T-helper 2 cell treated with Interferon-gamma antibody and Interleukin-4, amounts not matched to agents 5 μg/mL and 100 μg/mL, for 36 hours (primary cell): ENCODE results near the gene CCRL2.
"Not testable (repeated sequence)": the region's sequence is repeated elsewhere in the genome, so short reads cannot be mapped to it uniquely, and the experiment has no call there.

Experiments
- DNase-seq: peaks from one replicate; pipeline ENCODE4 v3.0.0; 2021; ENCODE audit warnings: low spot score
- H3K27ac Mint-ChIP-seq: one replicate; pipeline ENCODE4 v1.8.0; 2021; ENCODE audit warnings: mild to moderate bottlenecking, mixed read lengths
- H3K27me3 Mint-ChIP-seq: one replicate; pipeline ENCODE4 v1.8.0; 2021; ENCODE audit warnings: low read depth, mixed read lengths
- H3K36me3 Mint-ChIP-seq: one replicate; pipeline ENCODE4 v1.8.0; 2021; ENCODE audit warnings: low read depth, mixed read lengths
- H3K4me1 Mint-ChIP-seq: one replicate; pipeline ENCODE4 v1.8.0; 2021; ENCODE audit warnings: low read depth, mixed read lengths
- H3K4me3 Mint-ChIP-seq: one replicate; pipeline ENCODE4 v1.8.0; 2022; ENCODE audit warnings: mild to moderate bottlenecking, moderate library complexity, mixed read lengths
- H3K9me3 Mint-ChIP-seq: one replicate; pipeline ENCODE4 v1.8.0; 2021; ENCODE audit warnings: mixed read lengths

Gene CCRL2

GRCh38 chr3:46371519-46372340 is 35.3 kb upstream of the CCRL2 start:
- no peaks in the 10 kb centered on the region for H3K9me3 Mint-ChIP-seq
- no peak for DNase-seq
- H3K4me1 Mint-ChIP-seq: peaks cover 61% of the 10 kb centered on the region
- H3K4me3 Mint-ChIP-seq: peak overlapping the region; percentile 70
- H3K27me3 Mint-ChIP-seq: peaks cover 50% of the 10 kb centered on the region
- H3K27ac Mint-ChIP-seq: peak overlapping the region; percentile 84
- H3K36me3 Mint-ChIP-seq: peaks cover 5% of the 10 kb centered on the region

- Mint-ChIP-seq H3K4me3 (peak overlapping the region; percentile 50), H3K27ac (peak overlapping the region; percentile 16), H3K27me3 (peaks cover 53% of the 10 kb centered on the region), H3K4me1 (peaks cover 60% of the 10 kb centered on the region), H3K36me3 (peaks cover 4% of the 10 kb centered on the region), H3K9me3 (no peaks in the 10 kb centered on the region)
- no peak for DNase-seq
Observed at GRCh38 chr3:46372492-46373359, 34.3 kb upstream of the CCRL2 start.

- Mint-ChIP-seq H3K27me3 (peaks cover 48% of the 10 kb centered on the region), H3K9me3 (no peaks in the 10 kb centered on the region), H3K27ac (no peak overlapping the region), H3K36me3 (peaks cover 2% of the 10 kb centered on the region), H3K4me1 (peaks cover 44% of the 10 kb centered on the region), H3K4me3 (no peak overlapping the region)
- DNase-seq: no peak
Observed at GRCh38 chr3:46374755-46375154, 32.3 kb upstream of the CCRL2 start.

- Mint-ChIP-seq H3K27me3 (peaks cover 50% of the 10 kb centered on the region), H3K4me1 (peaks cover 42% of the 10 kb centered on the region), H3K36me3 (peaks cover 2% of the 10 kb centered on the region), H3K4me3 (peak overlapping the region; percentile 8), H3K9me3 (no peaks in the 10 kb centered on the region), H3K27ac (no peak overlapping the region)
- DNase-seq: no peak
Observed at GRCh38 chr3:46375218-46375617, 31.8 kb upstream of the CCRL2 start.

- H3K27ac Mint-ChIP-seq: no peak overlapping the region
- no peak overlapping the region for H3K4me3 Mint-ChIP-seq
- H3K9me3 Mint-ChIP-seq: no peaks in the 10 kb centered on the region
- peaks cover 43% of the 10 kb centered on the region for H3K4me1 Mint-ChIP-seq
- H3K27me3 Mint-ChIP-seq: peaks cover 52% of the 10 kb centered on the region
- no peak for DNase-seq
- H3K36me3 Mint-ChIP-seq: peaks cover 2% of the 10 kb centered on the region
Observed at GRCh38 chr3:46375814-46376213, 31.2 kb upstream of the CCRL2 start.

GRCh38 chr3:46378426-46378942 is 28.6 kb upstream of the CCRL2 start:
- Mint-ChIP-seq H3K27me3 (peaks cover 49% of the 10 kb centered on the region), H3K27ac (no peak overlapping the region), H3K4me3 (no peak overlapping the region), H3K36me3 (peaks cover 2% of the 10 kb centered on the region), H3K9me3 (no peaks in the 10 kb centered on the region), H3K4me1 (peaks cover 34% of the 10 kb centered on the region)
- DNase-seq: peak; percentile 40

- peak overlapping the region; percentile 62 for H3K27ac Mint-ChIP-seq
Observed at GRCh38 chr3:46380471-46381221, 26.4 kb upstream of the CCRL2 start.

GRCh38 chr3:46381625-46382024 is 25.4 kb upstream of the CCRL2 start:
- peaks cover 30% of the 10 kb centered on the region for H3K4me1 Mint-ChIP-seq

More at GRCh38 chr3:46380471-46381221, 26.4 kb upstream of the CCRL2 start:
- Mint-ChIP-seq H3K9me3 (no peaks in the 10 kb centered on the region), H3K36me3 (no peaks in the 10 kb centered on the region), H3K27me3 (peaks cover 44% of the 10 kb centered on the region), H3K4me1 (peaks cover 31% of the 10 kb centered on the region), H3K4me3 (peak overlapping the region; percentile 62)
- DNase-seq: peak; percentile 7

GRCh38 chr3:46383211-46383950 is 23.7 kb upstream of the CCRL2 start:
- Mint-ChIP-seq H3K36me3 (no peaks in the 10 kb centered on the region), H3K9me3 (no peaks in the 10 kb centered on the region), H3K27ac (no peak overlapping the region), H3K27me3 (peaks cover 37% of the 10 kb centered on the region), H3K4me1 (peaks cover 28% of the 10 kb centered on the region), H3K4me3 (no peak overlapping the region)
- DNase-seq: no peak

More at GRCh38 chr3:46381625-46382024, 25.4 kb upstream of the CCRL2 start:
- DNase-seq: no peak
- Mint-ChIP-seq H3K9me3 (no peaks in the 10 kb centered on the region), H3K27ac (no peak overlapping the region), H3K4me3 (no peak overlapping the region), H3K36me3 (no peaks in the 10 kb centered on the region), H3K27me3 (peaks cover 44% of the 10 kb centered on the region)

- Mint-ChIP-seq H3K36me3 (no peaks in the 10 kb centered on the region), H3K9me3 (no peaks in the 10 kb centered on the region), H3K4me3 (no peak overlapping the region), H3K4me1 (peaks cover 28% of the 10 kb centered on the region), H3K27ac (no peak overlapping the region), H3K27me3 (peaks cover 36% of the 10 kb centered on the region)
- no peak for DNase-seq
Observed at GRCh38 chr3:46383951-46384330, 23.1 kb upstream of the CCRL2 start.

- Mint-ChIP-seq H3K27ac (no peak overlapping the region), H3K4me1 (peaks cover 17% of the 10 kb centered on the region), H3K36me3 (no peaks in the 10 kb centered on the region), H3K9me3 (no peaks in the 10 kb centered on the region), H3K4me3 (peak overlapping the region; percentile 30), H3K27me3 (peaks cover 27% of the 10 kb centered on the region)
- DNase-seq: no peak
Observed at GRCh38 chr3:46386205-46386604, 20.9 kb upstream of the CCRL2 start.

- peaks cover 28% of the 10 kb centered on the region for H3K27me3 Mint-ChIP-seq
- H3K36me3 Mint-ChIP-seq, H3K4me3 Mint-ChIP-seq, H3K4me1 Mint-ChIP-seq, H3K9me3 Mint-ChIP-seq, DNase-seq, H3K27ac Mint-ChIP-seq: not testable (repeated sequence)
Observed at GRCh38 chr3:46388847-46389246, 18.2 kb upstream of the CCRL2 start.

- no peak for DNase-seq
- Mint-ChIP-seq H3K4me3 (no peak overlapping the region), H3K9me3 (no peaks in the 10 kb centered on the region), H3K27me3 (peaks cover 26% of the 10 kb centered on the region), H3K4me1 (peaks cover 5% of the 10 kb centered on the region), H3K27ac (no peak overlapping the region), H3K36me3 (no peaks in the 10 kb centered on the region)
Observed at GRCh38 chr3:46389306-46389705, 17.8 kb upstream of the CCRL2 start.
